Ramos (cell line): Measurements from ENCODE around the gene CHRNE.
"Not testable (repeated sequence)": the region's sequence is repeated elsewhere in the genome, so short reads cannot be mapped to it uniquely, and the experiment has no call there.

Experiments used
- in situ Hi-C: fragments of 300-500 bp; cut with MboI; formaldehyde crosslinking; loops from one replicate; pipeline ENCODE4 v1.14.3; 2022; ENCODE audit warnings: low sequenced_read_pairs; ENCODE audit not compliant: unreplicated experiment

The CHRNE gene

DNA sequence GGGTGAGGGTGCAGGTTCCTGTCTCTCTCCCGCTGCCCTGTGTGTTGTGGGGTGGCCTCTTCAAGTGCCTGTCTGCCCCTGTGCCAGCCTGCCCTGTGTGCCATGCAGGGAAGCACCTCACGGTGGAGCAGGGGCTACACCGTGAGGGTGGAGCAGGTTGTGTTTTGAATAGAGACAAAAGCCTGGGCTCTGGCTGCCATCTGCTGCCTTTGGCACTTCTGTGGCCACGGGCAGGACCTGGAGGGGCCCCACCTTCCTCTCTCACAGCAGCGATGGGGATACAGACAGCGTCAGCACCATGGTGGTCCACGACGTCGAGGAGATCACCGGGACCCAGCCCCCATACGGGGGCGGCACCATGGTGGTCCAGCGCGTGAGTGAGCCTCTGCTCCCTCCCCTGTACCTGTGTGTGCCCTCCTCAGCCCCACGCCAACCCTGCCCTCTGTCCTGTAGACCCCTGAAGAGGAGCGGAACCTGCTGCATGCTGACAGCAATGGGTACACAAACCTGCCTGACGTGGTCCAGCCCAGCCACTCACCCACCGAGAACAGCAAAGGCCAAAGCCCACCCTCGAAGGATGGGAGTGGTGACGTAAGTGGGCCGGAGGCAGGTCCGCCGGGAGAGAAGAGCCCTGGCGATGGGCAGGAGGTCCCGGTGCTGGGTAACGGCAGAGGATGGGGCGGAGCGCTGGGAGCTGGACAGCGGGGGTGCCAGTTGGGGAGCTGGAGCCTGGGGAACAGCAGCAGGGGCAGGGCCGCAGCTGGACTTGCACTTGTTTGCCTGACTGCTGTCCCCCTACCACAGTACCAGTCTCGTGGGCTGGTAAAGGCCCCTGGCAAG, 9.0 kb downstream of the CHRNE start:
- in situ Hi-C loops = no loop called here

DNA sequence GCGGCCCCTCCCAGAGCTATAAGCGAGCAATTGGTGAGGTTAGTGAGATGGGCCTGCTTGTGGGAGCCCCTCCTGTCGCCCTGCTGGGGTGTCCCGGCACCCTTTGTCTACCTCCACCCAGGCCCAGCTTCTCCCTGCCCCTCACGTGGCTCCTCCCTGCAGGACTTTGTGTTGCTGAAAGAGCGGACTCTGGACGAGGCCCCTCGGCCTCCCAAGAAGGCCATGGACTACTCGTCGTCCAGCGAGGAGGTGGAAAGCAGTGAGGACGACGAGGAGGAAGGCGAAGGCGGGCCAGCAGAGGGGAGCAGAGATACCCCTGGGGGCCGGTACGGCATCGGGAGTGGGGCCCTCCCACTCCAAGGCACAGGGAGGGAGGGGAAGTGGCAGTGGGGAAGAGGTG, 9.6 kb downstream of the CHRNE start:
- in situ Hi-C loops = no loop called here

DNA sequence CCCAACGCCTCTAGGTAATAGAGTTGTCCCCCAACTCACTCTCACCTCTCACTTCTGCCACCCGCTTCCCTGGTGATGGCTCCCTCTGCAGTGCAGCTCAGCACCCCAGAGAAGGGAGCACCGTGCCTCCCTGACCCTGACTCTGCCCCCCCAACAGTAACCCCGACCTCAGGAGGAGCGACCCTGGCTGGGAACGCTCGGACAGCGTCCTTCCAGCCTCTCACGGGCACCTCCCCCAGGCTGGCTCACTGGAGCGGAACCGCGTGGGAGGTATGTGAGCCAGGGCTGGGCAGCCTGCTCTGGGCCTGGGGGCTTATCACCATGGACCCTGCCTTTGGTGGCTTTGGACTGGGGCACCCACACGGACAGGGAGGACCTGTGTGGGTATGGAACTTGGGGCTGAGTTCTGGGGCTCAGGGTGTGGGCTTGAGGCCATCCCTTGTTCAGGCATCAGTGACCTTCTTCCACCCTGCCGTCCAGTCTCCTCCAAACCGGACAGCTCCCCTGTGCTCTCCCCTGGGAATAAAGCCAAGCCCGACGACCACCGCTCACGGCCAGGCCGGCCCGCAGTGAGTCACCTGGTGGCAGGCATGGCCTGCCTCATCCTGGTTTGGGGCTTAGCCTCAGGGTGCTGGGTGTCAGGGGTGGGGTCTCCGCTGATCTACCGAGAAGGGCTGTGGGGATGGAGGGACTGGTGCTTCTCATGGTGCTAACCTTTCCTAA, 10.2 kb downstream of the CHRNE start:
- in situ Hi-C loops = no loop called here

- in situ Hi-C loops = no loop called here
Observed at GRCh38 chr17:4891411-4892410, 11.2 kb downstream of the CHRNE start.

DNA sequence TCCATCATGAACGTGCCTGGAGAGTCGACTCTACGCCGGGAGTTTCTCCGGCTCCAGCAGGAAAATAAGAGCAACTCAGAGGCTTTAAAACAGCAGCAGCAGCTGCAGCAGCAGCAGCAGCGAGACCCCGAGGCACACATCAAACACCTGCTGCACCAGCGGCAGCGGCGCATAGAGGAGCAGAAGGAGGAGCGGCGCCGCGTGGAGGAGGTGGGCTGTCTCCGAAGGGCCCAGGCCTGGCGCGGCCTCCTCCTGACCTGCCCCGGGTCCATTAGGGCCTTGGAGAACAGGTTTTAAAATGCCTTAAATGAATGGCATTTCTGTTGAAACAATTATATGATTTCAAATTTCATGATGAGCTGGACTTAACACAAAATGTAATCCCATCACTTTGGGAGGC, 15.3 kb downstream of the CHRNE start:
- in situ Hi-C loops = loop anchor here (10.0 kb wide), 1 partner anchor 303 kb away; the partner anchor contains the start of gene SMTNL2

- in situ Hi-C loops = loop anchor here (10.0 kb wide), 1 partner anchor 302 kb away; the partner anchor contains the start of gene SMTNL2
Observed at GRCh38 chr17:4886830-4887229, 16.1 kb downstream of the CHRNE start.

GRCh38 chr17:4884489-4884888, 18.4 kb downstream of the CHRNE start:
- in situ Hi-C loops = loop anchor here (10.0 kb wide), 1 partner anchor 300 kb away; the partner anchor contains the start of gene SMTNL2

- in situ Hi-C loops = loop anchor here (10.0 kb wide), 1 partner anchor 297 kb away; the partner anchor contains the start of gene SMTNL2
Observed at GRCh38 chr17:4881761-4882555, 20.9 kb downstream of the CHRNE start.

- in situ Hi-C loops = loop anchor here (10.0 kb wide), 1 partner anchor 296 kb away; the partner anchor contains the start of gene SMTNL2
Observed at GRCh38 chr17:4880857-4881256, 22.0 kb downstream of the CHRNE start.

- in situ Hi-C loops = no loop called here
Observed at GRCh38 chr17:4879601-4880000, 23.3 kb downstream of the CHRNE start.

DNA sequence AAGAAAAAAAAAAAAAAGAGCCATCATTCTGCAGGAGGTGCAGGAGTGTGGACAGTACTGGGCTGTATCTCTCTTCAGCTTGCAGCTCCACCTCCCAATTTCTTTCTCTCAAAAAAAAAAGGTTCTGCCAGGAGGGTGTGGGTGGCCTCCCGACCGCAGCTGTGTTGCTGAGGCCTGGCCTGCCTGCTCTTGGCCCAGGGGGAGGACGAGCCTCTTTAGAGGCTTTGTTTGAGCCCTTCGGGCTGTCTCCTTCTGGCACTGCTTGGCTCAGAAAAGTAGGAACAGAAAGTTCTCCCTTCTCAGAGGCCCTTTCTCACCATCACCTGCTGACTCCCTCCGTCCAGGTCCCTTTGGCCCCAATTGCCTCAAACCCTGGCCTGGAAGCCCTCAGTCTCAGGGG, 25.8 kb downstream of the CHRNE start:
- in situ Hi-C loops = no loop called here

- in situ Hi-C loops = no loop called here
Observed at GRCh38 chr17:4872786-4873185, 30.1 kb downstream of the CHRNE start.

DNA sequence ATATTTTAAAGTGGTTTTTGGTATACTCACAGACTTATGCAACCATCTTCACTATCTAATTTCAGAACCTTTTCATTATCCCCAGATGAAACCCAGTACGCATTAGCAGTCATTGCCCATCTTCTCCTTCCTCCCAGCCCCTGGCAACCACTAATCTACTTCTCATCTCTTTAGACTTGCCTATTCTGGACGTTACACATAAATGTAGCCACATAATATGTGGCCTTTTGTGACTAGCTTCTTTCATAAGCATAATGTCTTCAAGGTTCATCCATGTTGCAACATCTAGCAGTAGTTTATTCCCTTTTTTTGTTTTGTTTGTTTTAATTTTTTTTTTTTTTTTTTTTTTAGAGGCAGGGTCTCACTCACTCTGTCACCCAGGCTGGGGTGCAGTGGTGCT, 32.0 kb downstream of the CHRNE start:
- in situ Hi-C loops = no loop called here

- in situ Hi-C loops = not testable (repeated sequence)
Observed at GRCh38 chr17:4869058-4869998, 33.6 kb downstream of the CHRNE start.

- in situ Hi-C loops = not testable (repeated sequence)
Observed at GRCh38 chr17:4867535-4867934, 35.4 kb downstream of the CHRNE start.

DNA sequence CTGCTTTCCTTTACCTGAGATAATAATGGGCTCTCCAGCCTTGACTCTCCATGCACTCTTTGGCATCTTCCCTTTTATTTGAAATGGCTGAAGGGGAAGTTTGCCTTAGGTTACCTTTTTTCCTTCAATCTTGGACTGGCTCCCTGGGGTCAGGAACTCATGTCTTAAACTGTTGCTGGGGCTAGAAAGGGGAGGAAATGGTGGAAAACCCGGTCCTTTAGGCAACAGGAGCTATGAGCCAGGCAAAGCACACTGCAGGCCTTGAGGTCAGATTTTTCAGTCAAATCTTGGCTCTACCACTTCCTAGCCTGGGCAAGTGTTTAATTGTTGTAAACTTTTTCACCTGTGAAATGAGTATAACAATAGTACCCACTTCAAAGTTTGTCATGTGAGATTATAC, 39.6 kb downstream of the CHRNE start:
- in situ Hi-C loops = no loop called here

- in situ Hi-C loops = no loop called here
Observed at GRCh38 chr17:4862720-4863119, 40.2 kb downstream of the CHRNE start.

- in situ Hi-C loops = no loop called here
Observed at GRCh38 chr17:4861052-4861451, 41.8 kb downstream of the CHRNE start.
